H1 (cell line): ENCODE data around the gene TMEM245. TPM values are rescaled to one million over a fixed set of nuclear protein-coding genes. Genes with fewer than 3 reads are reported as not detected.

Experiments used
- ASH2L ChIP-seq: fragments of 200-600, 300-600 bp; sonication (generic); IDR thresholded peaks from one replicate; pipeline ENCODE4 v1.7.1; 2017; ENCODE audit warnings: low read length
- CHD2 ChIP-seq: IDR thresholded peaks from 2 replicates; pipeline ENCODE4 v1.6.1; 2012; ENCODE audit warnings: low read length, improper control_type of control experiment
- EZH2 ChIP-seq: fragments of 200-600 bp; sonication (generic); IDR thresholded peaks from 2 replicates; pipeline ENCODE4 v1.7.1; 2012; ENCODE audit warnings: low read depth, mild to moderate bottlenecking, moderate library complexity, low read length, inconsistent platforms; ENCODE audit not compliant: severe bottlenecking
- FOSL1 ChIP-seq: IDR thresholded peaks from 2 replicates; pipeline ENCODE4 v1.6.1; 2011; ENCODE audit warnings: mild to moderate bottlenecking, low read depth, low read length, moderate library complexity; ENCODE audit not compliant: insufficient read depth
- GTF2F1 ChIP-seq: IDR thresholded peaks from 2 replicates; pipeline ENCODE4 v1.6.1; 2012; ENCODE audit warnings: low read depth, low read length, improper control_type of control experiment, borderline replicate concordance
- HDAC2 ChIP-seq, 2 experiments: fragments of 300-600 bp in 1 of 2; sonication (generic) in 1 of 2; IDR thresholded peaks; 2 replicates each; pipeline ENCODE4 v1.6.1; 2011 to 2012; ENCODE audit warnings: low read depth in 2 of 2, low read length in 2 of 2, mild to moderate bottlenecking in 2 of 2, moderate library complexity in 2 of 2, borderline replicate concordance in 1 of 2, inconsistent platforms in 1 of 2
- HDAC6 ChIP-seq: IDR thresholded peaks from one replicate; pipeline ENCODE4 v1.7.1; 2012; ENCODE audit warnings: low read depth, mild to moderate bottlenecking, inconsistent platforms, low read length, moderate library complexity
- JUN ChIP-seq: IDR thresholded peaks from 2 replicates; pipeline ENCODE4 v1.6.1; 2011; ENCODE audit warnings: low read depth, mild to moderate bottlenecking, improper control_type of control experiment, low read length
- MAFK ChIP-seq: IDR thresholded peaks from 2 replicates; pipeline ENCODE4 v1.6.1; 2012; ENCODE audit warnings: low read depth, mild to moderate bottlenecking, improper control_type of control experiment, low read length
- NANOG ChIP-seq: IDR thresholded peaks from 2 replicates; pipeline ENCODE4 v1.6.1; 2011; ENCODE audit warnings: low read length, low read depth, mild to moderate bottlenecking, inconsistent platforms; ENCODE audit not compliant: insufficient read depth, poor library complexity, severe bottlenecking
- NRF1 ChIP-seq: IDR thresholded peaks from 2 replicates; pipeline ENCODE4 v1.6.1; 2011; ENCODE audit warnings: mild to moderate bottlenecking, low read depth, low read length, improper control_type of control experiment
- PHF8 ChIP-seq: fragments of 200-600 bp; sonication (generic); conservative IDR thresholded peaks from 2 replicates; pipeline ENCODE4 v1.7.1; 2012; ENCODE audit warnings: low read depth, mild to moderate bottlenecking, inconsistent platforms, low read length, moderate library complexity
- POLR2A ChIP-seq, 2 experiments: IDR thresholded peaks; 1 replicate in 1 of 2; 2 replicates in 1 of 2; pipeline ENCODE4 v1.6.1; 2011; ENCODE audit warnings: low read depth in 2 of 2, low read length in 2 of 2, mild to moderate bottlenecking in 2 of 2; ENCODE audit errors: control extremely low read depth in 1 of 2
- RAD21 ChIP-seq, 2 experiments: IDR thresholded peaks in 1 of 2; conservative IDR thresholded peaks in 1 of 2; 2 replicates each; pipeline ENCODE4 v1.6.1; 2011; ENCODE audit warnings: low read depth in 2 of 2, low read length in 2 of 2, improper control_type of control experiment in 1 of 2, inconsistent platforms in 1 of 2, mild to moderate bottlenecking in 1 of 2, moderate library complexity in 1 of 2
- RFX5 ChIP-seq: IDR thresholded peaks from 2 replicates; pipeline ENCODE4 v1.6.1; 2011; ENCODE audit warnings: low read depth, low read length, improper control_type of control experiment, borderline replicate concordance
- RXRA ChIP-seq: IDR thresholded peaks from 2 replicates; pipeline ENCODE4 v1.6.1; 2011; ENCODE audit warnings: low read depth, mild to moderate bottlenecking, low read length, moderate library complexity; ENCODE audit not compliant: insufficient read depth
- SIN3A ChIP-seq, 2 experiments: IDR thresholded peaks in 1 of 2; conservative IDR thresholded peaks in 1 of 2; 2 replicates each; pipeline ENCODE4 v1.6.1; 2011 to 2012; ENCODE audit warnings: low read length in 2 of 2, improper control_type of control experiment in 1 of 2, low read depth in 1 of 2, mild to moderate bottlenecking in 1 of 2
- SIX5 ChIP-seq: IDR thresholded peaks from 2 replicates; pipeline ENCODE4 v1.6.1; 2011; ENCODE audit warnings: mild to moderate bottlenecking, low read depth, low read length
- SP1 ChIP-seq: IDR thresholded peaks from 2 replicates; pipeline ENCODE4 v1.6.1; 2011; ENCODE audit warnings: low read depth, low read length
- SP4 ChIP-seq: IDR thresholded peaks from 2 replicates; pipeline ENCODE4 v1.6.1; 2012; ENCODE audit warnings: low read length, inconsistent platforms
- SRF ChIP-seq: IDR thresholded peaks from 2 replicates; pipeline ENCODE4 v1.6.1; 2011; ENCODE audit warnings: mild to moderate bottlenecking, low read depth, low read length, moderate library complexity
- TAF1 ChIP-seq: IDR thresholded peaks from 2 replicates; pipeline ENCODE4 v1.6.1; 2011; ENCODE audit warnings: mild to moderate bottlenecking, low read depth, low read length
- TAF7 ChIP-seq: optimal IDR thresholded peaks from 2 replicates; pipeline ENCODE3; 2011; ENCODE audit warnings: low read depth, mild to moderate bottlenecking, inconsistent platforms, low read length, moderate library complexity, borderline replicate concordance
- YY1 ChIP-seq: IDR thresholded peaks from 2 replicates; pipeline ENCODE4 v1.6.1; 2011; ENCODE audit warnings: low read depth, mild to moderate bottlenecking, low read length
- ZNF274 ChIP-seq: IDR thresholded peaks from 2 replicates; pipeline ENCODE4 v1.7.0; 2012; ENCODE audit warnings: low read length, borderline replicate concordance; ENCODE audit errors: extremely low read depth
- polyA plus RNA-seq, 7 experiments: library from polyadenylated mRNA; depleted of rRNA in 3 of 7; stranded (reverse) in 5 of 7; unstranded in 2 of 7; fragments of >200 nt in 5 of 7; fragments of 200-250 nt in 2 of 7; gene quantifications; 1 replicate in 5 of 7; 2 replicates in 1 of 7; 4 replicates in 1 of 7; pipeline versions ENCODE4 v1.2.1 to v1.2.3, GENCODE V29; 2011 to 2013; ENCODE audit warnings: missing spikeins in 2 of 7, mixed read lengths in 2 of 7
- total RNA-seq: library from RNA; stranded (reverse); fragmentation: NEBNext Ultra II Directional; extraction: Animal tissue kit (Norgen Biotek cat#: 25700); gene quantifications from 2 replicates; pipeline ENCODE4 v1.2.1, GENCODE V29; 2021

TMEM245 gene
- total and polyA plus RNA-seq, 2 of the 8 experiments (the other 6 are each of a cell fraction or from before 2014, with no cell fraction given): 44.3 to 45.8 TPM

GRCh38 chr9:109119439-109120203 lies at the start of gene TMEM245 (continued):
- TF ChIP-seq RAD21 (IDR thresholded peaks at IDR 0.05 in 1 of 2, conservative IDR thresholded peaks at IDR 0.05 in 1 of 2; ENCODE audit: low read depth in 2 of 2, low read length in 2 of 2) (no peak), SP1 (peak; percentile 77), RFX5 (no peak), JUN (no peak), SIX5 (peak; percentile 89), NRF1 (no peak), ZNF274 (no peak), PHF8 (peak; percentile 90; the same call in 1 of the 2 replicates), TAF1 (peak; percentile 85), GTF2F1 (no peak), NANOG (no peak), CHD2 (no peak), RXRA (no peak), HDAC2 (IDR thresholded peaks at IDR 0.05; ENCODE audit: borderline replicate concordance in 1 of 2, low read depth in 2 of 2, low read length in 2 of 2) (no peak; a peak in 1 of 4 replicates), SP4 (no peak), ASH2L (peak; percentile 63), SIN3A (conservative IDR thresholded peaks at IDR 0.05 in 1 of 2, IDR thresholded peaks at IDR 0.05 in 1 of 2; ENCODE audit: low read depth in 1 of 2, low read length in 2 of 2) (peak; percentile 16 to 24; a peak in 1 of 4 replicates), EZH2 (no peak), POLR2A (IDR thresholded peaks at IDR 0.05; ENCODE audit: control extremely low read depth in 1 of 2, low read depth in 2 of 2, low read length in 2 of 2) (peak; percentile 87 to 90), HDAC6 (no peak), FOSL1 (0 out of 2 replicates have a peak, but pooled peaks have one; percentile 67), TAF7 (no peak), YY1 (peak; percentile 92), MAFK (no peak), SRF (no peak)
